Endothelial cell of umbilical vein (primary cell): ENCODE data around the gene SRP68. TPM values are rescaled to one million over a fixed set of nuclear protein-coding genes. Genes with fewer than 3 reads are reported as not detected.

Experiments used
- BruUV-seq: library from RNA; stranded (reverse); fragments of 400-500 nt; replicated peaks from 2 replicates; lab custom pipeline; 2021; lab: Mats Ljungman, UMichigan
- CTCF ChIA-PET: fragments of 300-600, 350-600 bp; sonication (Branson Sonifier 250); formaldehyde crosslinking; loops from one replicate; lab custom pipeline; 2021; ENCODE audit warnings: antibody characterized with exemption, inconsistent platforms; lab: Charles Lee
- POLR2A ChIA-PET: fragments of 300-600, 350-600 bp; sonication (Branson Sonifier 250); formaldehyde crosslinking; loops from one replicate; lab custom pipeline; 2021; ENCODE audit warnings: antibody characterized with exemption, inconsistent platforms; lab: Charles Lee
- DNase-seq: peaks from one replicate; pipeline ENCODE4 v3.0.0-alpha.2; 2011; ENCODE audit warnings: low read depth, low spot score
- FAIRE-seq: peaks from 2 replicates; lab custom pipeline; 2011; peaks lifted over from hg19 to GRCh38; lab: Jason Lieb, UNC
- H2AFZ ChIP-seq: 2 replicates; pipeline ENCODE4 v1.6.0; 2012; ENCODE audit warnings: low read depth, low read length, control low read depth, inconsistent platforms
- H3K27ac ChIP-seq: 2 replicates; pipeline ENCODE4 v1.5.1; 2011; ENCODE audit warnings: low read depth, mild to moderate bottlenecking, control low read depth, low read length, moderate library complexity; ENCODE audit not compliant: insufficient read depth
- H3K27me3 ChIP-seq, 2 experiments: 2 replicates each; pipeline versions ENCODE4 v1.6.0 to v1.6.1; 2011; ENCODE audit warnings: low read length in 2 of 2, mixed read lengths in 1 of 2; ENCODE audit not compliant: control insufficient read depth in 2 of 2, insufficient read depth in 2 of 2
- H3K36me3 ChIP-seq, 2 experiments: 2 replicates in 1 of 2; 3 replicates in 1 of 2; pipeline ENCODE4 v1.5.1; 2011; ENCODE audit warnings: low read length in 2 of 2, mild to moderate bottlenecking in 1 of 2, moderate library complexity in 1 of 2; ENCODE audit not compliant: control insufficient read depth in 2 of 2, insufficient read depth in 2 of 2; ENCODE audit errors: extremely low read depth in 1 of 2
- H3K4me1 ChIP-seq: 3 replicates; pipeline ENCODE4 v1.5.1; 2011; ENCODE audit warnings: mild to moderate bottlenecking, low read length; ENCODE audit not compliant: control insufficient read depth, insufficient read depth; ENCODE audit errors: extremely low read depth
- H3K4me2 ChIP-seq: 2 replicates; pipeline ENCODE4 v1.6.1; 2011; ENCODE audit warnings: low read length, control low read depth, mixed read lengths; ENCODE audit not compliant: insufficient read depth
- H3K4me3 ChIP-seq, 3 experiments: fragments of 200-600 bp in 1 of 3; sonication (generic), shearing (Covaris generic) in 1 of 3; replicated peaks in 1 of 3; 2 replicates each; pipeline ENCODE4 v1.5.1; 2011 to 2016; ENCODE audit warnings: control low read depth in 3 of 3, low read length in 3 of 3, mild to moderate bottlenecking in 2 of 3, inconsistent platforms in 1 of 3, low read depth in 1 of 3, moderate library complexity in 1 of 3; ENCODE audit not compliant: insufficient read depth in 1 of 3
- H3K79me2 ChIP-seq: 2 replicates; pipeline ENCODE4 v1.6.0; 2012; ENCODE audit warnings: low read length, inconsistent platforms; ENCODE audit not compliant: control insufficient read depth, insufficient read depth
- H3K9ac ChIP-seq: replicated peaks from 2 replicates; pipeline ENCODE3; 2011; ENCODE audit warnings: low read length, control low read depth; ENCODE audit not compliant: insufficient read depth; ENCODE audit errors: extremely low read depth
- H3K9me1 ChIP-seq: replicated peaks from 3 replicates; pipeline ENCODE4 v1.6.0; 2011; ENCODE audit warnings: mild to moderate bottlenecking, low read length; ENCODE audit not compliant: control insufficient read depth, insufficient read depth; ENCODE audit errors: extremely low read depth
- H3K9me3 ChIP-seq: replicated peaks from 2 replicates; pipeline ENCODE4 v1.5.1; 2012; ENCODE audit warnings: low read length, inconsistent platforms; ENCODE audit not compliant: control insufficient read depth, insufficient read depth
- H4K20me1 ChIP-seq: replicated peaks from 2 replicates; pipeline ENCODE3; 2011; ENCODE audit warnings: mild to moderate bottlenecking, low read length; ENCODE audit not compliant: control insufficient read depth, insufficient read depth; ENCODE audit errors: extremely low read depth
- EZH2 ChIP-seq: IDR thresholded peaks from 2 replicates; pipeline ENCODE4 v1.6.1; 2012; ENCODE audit warnings: borderline replicate concordance, low read depth, mild to moderate bottlenecking, moderate library complexity, low read length, inconsistent platforms; ENCODE audit not compliant: severe bottlenecking
- GATA2 ChIP-seq: IDR thresholded peaks from 2 replicates; pipeline ENCODE4 v1.7.0; 2011; ENCODE audit warnings: low read depth, mild to moderate bottlenecking, moderate library complexity, mixed read lengths, low read length; ENCODE audit not compliant: insufficient read length, insufficient read depth
- JUN ChIP-seq: IDR thresholded peaks from 2 replicates; pipeline ENCODE4 v1.6.1; 2011; ENCODE audit warnings: borderline replicate concordance, low read depth; ENCODE audit not compliant: insufficient read length, insufficient read depth
- POLR2A ChIP-seq: IDR thresholded peaks from 2 replicates; pipeline ENCODE4 v1.6.1; 2012; ENCODE audit warnings: low read depth, mild to moderate bottlenecking, control low read depth, low read length
- POLR2AphosphoS5 ChIP-seq: IDR thresholded peaks from 2 replicates; pipeline ENCODE4 v1.6.1; 2012; ENCODE audit warnings: low read depth, mild to moderate bottlenecking, control low read depth, low read length, moderate library complexity; ENCODE audit not compliant: insufficient read depth
- dilution Hi-C: fragments of 300-500 bp; cut with MboI; formaldehyde crosslinking; loops from one replicate; pipeline ENCODE4 v1.15.0; 2019; ENCODE audit warnings: low sequenced_read_pairs; ENCODE audit not compliant: extremely low pct_ligation_motif_present
- intact Hi-C: fragments of 100-400 bp; cut with micrococcal nuclease; formaldehyde crosslinking; loops from one replicate; pipeline ENCODE4 v1.10.0; 2022
- polyA plus RNA-seq, 4 experiments: library from polyadenylated mRNA; depleted of rRNA in 3 of 4; stranded (reverse) in 3 of 4; unstranded in 1 of 4; fragments of >200 nt; gene quantifications; 2 replicates each; pipeline versions ENCODE4 v1.2.1 to v1.2.3, GENCODE V29; 2011 to 2012; ENCODE audit warnings: missing spikeins in 1 of 4
- total RNA-seq: library from RNA; stranded (reverse); gene quantifications from 2 replicates; pipeline ENCODE4 v1.2.3, GENCODE V29; 2021

SRP68 gene
- total and polyA plus RNA-seq, 2 donors (not counting 3 experiments of a cell fraction or from before 2014, with no cell fraction given) = 64.6 to 81.7 TPM

DNA sequence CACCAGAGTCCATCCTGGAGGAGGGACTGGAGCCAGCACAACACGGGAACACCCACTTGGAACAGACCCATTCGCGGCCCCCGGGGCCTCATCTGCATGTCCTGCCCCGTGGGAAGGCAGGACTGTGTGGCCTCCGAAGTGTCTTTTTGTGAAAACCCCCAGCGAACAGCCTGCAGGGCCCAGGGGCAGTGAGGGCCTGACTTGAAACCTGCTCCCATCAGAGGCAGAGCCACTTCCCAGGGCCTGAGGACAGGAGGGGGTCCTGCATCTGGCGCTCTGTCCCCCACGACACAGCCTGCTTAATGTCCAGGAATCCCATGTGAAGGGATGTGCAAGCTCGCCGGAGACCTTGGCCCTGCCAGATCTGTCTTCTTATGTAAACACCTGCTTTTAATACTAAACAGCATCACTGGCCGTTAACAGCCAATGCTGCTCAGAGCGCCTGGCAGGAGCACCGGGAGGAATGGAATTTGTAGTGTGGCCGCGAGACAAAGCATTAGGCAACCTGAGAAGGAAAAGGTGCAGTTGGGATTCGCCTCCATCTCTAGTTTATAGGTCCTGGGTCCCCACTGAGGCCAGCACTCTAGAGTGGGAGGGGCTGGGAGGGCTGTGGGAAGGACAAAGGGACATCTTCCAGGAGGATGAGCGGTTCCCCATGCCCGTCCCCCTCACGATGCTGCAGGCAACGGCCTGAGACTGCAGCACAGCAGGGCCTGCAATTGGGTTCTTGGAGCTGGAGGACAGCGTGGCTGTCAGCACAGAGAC, 35.6 kb downstream of the SRP68 start:
- DNase-seq (no peak), FAIRE-seq (no peak)
- H3K79me2 ChIP-seq = no peaks in the 10 kb centered on the region
- no peak overlapping the region for H3K4me3 ChIP-seq
- no peak overlapping the region for H3K4me2 ChIP-seq
- POLR2A ChIA-PET = no interaction called here
- no peaks in the 10 kb centered on the region for H3K9me3 ChIP-seq
- BruUV-seq = no TSS peak
- H3K9me1 ChIP-seq = no peaks in the 10 kb centered on the region
- no peak for TF ChIP-seq POLR2A
- no peak for TF ChIP-seq POLR2AphosphoS5
- no peak for TF ChIP-seq EZH2
- TF ChIP-seq JUN = no peak
- TF ChIP-seq GATA2 = no peak
- H3K27me3 ChIP-seq = no peaks in the 10 kb centered on the region
- no peak overlapping the region for H3K9ac ChIP-seq
- H3K4me1 ChIP-seq = peaks cover 5% of the 10 kb centered on the region
- H3K36me3 ChIP-seq = peaks cover 15 to 26% of the 10 kb centered on the region in 2 experiments
- H2AFZ ChIP-seq = no peak overlapping the region
- CTCF ChIA-PET = interaction anchor here (1.0 to 1.3 kb wide), 2 partner anchors 22 to 23 kb away, joined by 4 to 6 read pairs; no protein-coding TSS in a partner anchor
- H4K20me1 ChIP-seq = no peaks in the 10 kb centered on the region
- no peak overlapping the region for H3K27ac ChIP-seq
- intact Hi-C loops = no loop called here
- dilution Hi-C loops = no loop called here
